ENCODE results near the gene ADGRL1.

Gene ADGRL1

DNA sequence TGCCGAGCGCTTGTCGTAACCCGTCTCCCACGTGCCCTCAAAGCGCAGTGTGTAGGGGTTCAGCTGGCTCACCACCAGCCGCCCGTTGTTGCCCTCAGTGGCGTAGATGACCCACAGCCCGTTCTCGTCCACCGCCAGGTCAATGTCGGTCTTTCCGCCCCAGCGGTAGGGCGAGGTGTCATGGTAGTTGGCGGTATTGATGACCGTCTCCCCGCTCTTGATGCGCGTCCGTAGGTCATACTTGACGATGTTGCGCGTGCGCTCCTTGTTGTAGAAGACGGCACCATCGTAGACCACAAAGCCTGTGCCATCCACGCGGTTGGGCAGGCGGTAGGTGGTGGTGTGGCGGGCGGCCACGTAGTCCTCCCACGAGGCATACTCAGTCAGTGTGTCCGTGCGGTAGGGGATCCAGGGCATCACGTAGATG lies 43.1 kb downstream of the ADGRL1 start:
- Histone ChIP-seq H3K27ac (ENCODE audit: poor library complexity, severe bottlenecking) (no peak overlapping the region), H3K27me3 (ENCODE audit: insufficient read depth, poor library complexity, severe bottlenecking) (no peaks in the 10 kb centered on the region), H3K4me3 (ENCODE audit: severe bottlenecking) (no peak overlapping the region), H3K9me3 (ENCODE audit: severe bottlenecking) (no peaks in the 10 kb centered on the region), H3K36me3 (ENCODE audit: low read depth) (no peaks in the 10 kb centered on the region), H3K4me1 (ENCODE audit: insufficient read depth, poor library complexity, severe bottlenecking) (no peaks in the 10 kb centered on the region)
- TF ChIP-seq, protein P1, sequence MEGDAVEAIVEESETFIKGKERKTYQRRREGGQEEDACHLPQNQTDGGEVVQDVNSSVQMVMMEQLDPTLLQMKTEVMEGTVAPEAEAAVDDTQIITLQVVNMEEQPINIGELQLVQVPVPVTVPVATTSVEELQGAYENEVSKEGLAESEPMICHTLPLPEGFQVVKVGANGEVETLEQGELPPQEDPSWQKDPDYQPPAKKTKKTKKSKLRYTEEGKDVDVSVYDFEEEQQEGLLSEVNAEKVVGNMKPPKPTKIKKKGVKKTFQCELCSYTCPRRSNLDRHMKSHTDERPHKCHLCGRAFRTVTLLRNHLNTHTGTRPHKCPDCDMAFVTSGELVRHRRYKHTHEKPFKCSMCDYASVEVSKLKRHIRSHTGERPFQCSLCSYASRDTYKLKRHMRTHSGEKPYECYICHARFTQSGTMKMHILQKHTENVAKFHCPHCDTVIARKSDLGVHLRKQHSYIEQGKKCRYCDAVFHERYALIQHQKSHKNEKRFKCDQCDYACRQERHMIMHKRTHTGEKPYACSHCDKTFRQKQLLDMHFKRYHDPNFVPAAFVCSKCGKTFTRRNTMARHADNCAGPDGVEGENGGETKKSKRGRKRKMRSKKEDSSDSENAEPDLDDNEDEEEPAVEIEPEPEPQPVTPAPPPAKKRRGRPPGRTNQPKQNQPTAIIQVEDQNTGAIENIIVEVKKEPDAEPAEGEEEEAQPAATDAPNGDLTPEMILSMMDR (IDR thresholded peaks at IDR 0.05; ENCODE audit: poor library complexity, severe bottlenecking) = no peak
- DNase-seq (ENCODE audit: low spot score) = no peak
- no peak for ATAC-seq (ENCODE audit: low read depth)

DNA sequence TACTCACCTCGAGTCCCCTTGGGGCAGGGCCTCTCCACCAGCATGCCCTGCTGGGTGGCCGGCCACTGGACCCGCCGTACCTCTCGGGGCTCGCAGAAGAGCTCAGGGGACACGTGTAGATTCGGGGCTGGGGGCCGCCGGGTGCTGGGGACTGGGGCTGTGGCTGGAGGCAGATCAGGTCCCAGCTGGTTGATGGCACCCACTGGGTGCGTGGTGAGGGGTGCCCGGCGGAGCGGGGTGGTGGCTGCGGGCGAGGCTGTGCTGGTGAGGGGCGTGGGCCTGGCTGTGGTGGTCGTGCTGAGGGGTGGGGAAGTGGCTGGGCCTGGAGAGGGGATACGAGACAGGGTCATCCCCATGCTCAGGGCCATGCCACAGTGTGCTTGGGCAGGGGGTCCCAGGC lies 44.7 kb downstream of the ADGRL1 start:
- no peaks in the 10 kb centered on the region for H3K4me1 ChIP-seq (ENCODE audit: insufficient read depth, poor library complexity, severe bottlenecking)
- TF ChIP-seq, protein P1 (IDR thresholded peaks at IDR 0.05; ENCODE audit: poor library complexity, severe bottlenecking) = no peak
- H3K9me3 ChIP-seq (ENCODE audit: severe bottlenecking) = no peaks in the 10 kb centered on the region
- H3K4me3 ChIP-seq (ENCODE audit: severe bottlenecking) = no peak overlapping the region
- no peaks in the 10 kb centered on the region for H3K36me3 ChIP-seq (ENCODE audit: low read depth)
- DNase-seq (ENCODE audit: low spot score) (no peak), ATAC-seq (ENCODE audit: low read depth) (no peak)
- H3K27ac ChIP-seq (ENCODE audit: poor library complexity, severe bottlenecking) = no peak overlapping the region
- no peaks in the 10 kb centered on the region for H3K27me3 ChIP-seq (ENCODE audit: insufficient read depth, poor library complexity, severe bottlenecking)

DNA sequence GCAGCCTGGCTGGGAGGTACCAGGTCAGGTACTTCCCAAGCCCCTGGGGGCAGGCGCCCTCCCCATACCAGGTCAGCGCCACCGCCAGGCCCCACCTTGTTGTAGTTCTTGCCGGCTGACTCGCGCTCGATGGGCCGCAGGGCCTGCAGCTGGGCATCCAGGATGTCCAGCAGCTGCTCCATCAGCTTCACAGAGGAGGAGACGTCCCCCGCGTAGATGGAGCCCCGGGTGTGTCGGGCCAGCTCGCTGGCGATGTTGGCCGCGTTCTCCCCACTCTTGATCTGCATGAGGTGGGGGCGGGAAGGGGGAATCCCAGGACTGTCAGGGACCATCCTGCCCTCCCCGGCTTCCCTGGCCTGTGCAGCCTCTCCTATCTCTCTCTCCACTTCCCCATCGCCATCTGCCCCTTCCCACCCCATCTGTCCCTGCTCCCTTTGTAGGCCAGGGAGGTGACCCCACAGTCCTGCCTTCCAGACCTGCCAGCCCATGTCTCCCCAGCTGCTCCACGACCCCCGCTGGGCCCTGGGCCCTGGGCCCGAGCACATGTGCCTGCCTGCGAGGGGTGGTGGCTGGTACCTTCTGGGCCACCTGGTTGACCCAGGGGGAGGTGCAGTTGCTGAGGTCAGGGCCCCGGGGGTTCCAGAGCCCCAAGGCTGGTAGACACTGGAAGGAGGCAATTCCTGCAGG lies 45.8 kb downstream of the ADGRL1 start:
- ATAC-seq (ENCODE audit: low read depth) (no peak), DNase-seq (ENCODE audit: low spot score) (no peak)
- Histone ChIP-seq H3K36me3 (ENCODE audit: low read depth) (no peaks in the 10 kb centered on the region), H3K27ac (ENCODE audit: poor library complexity, severe bottlenecking) (no peak overlapping the region), H3K27me3 (ENCODE audit: insufficient read depth, poor library complexity, severe bottlenecking) (no peaks in the 10 kb centered on the region), H3K4me3 (ENCODE audit: severe bottlenecking) (no peak overlapping the region), H3K9me3 (ENCODE audit: severe bottlenecking) (no peaks in the 10 kb centered on the region), H3K4me1 (ENCODE audit: insufficient read depth, poor library complexity, severe bottlenecking) (no peaks in the 10 kb centered on the region)
- TF ChIP-seq, protein P1 (IDR thresholded peaks at IDR 0.05; ENCODE audit: poor library complexity, severe bottlenecking) = no peak

DNA sequence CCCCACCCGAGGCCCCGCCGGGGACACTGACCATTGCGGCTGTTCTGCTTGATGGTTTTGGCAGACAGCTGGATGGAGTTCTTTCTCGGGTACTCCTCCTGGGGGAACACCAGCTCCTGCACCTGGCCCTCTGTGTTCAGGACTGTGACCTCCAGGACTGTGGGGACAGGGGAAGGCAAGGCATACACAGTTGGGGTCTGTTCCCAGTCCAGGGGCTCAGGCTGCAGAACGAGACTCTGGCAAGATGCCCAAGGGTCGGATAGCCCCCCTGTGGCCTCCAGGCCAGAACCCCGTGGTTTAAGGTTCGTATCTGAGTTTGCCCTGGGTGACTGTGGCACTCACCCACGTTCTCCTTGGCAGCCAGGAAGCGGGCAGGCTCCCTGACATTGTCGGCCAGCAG lies 46.9 kb downstream of the ADGRL1 start:
- H3K27ac ChIP-seq (ENCODE audit: poor library complexity, severe bottlenecking) = no peak overlapping the region
- H3K9me3 ChIP-seq (ENCODE audit: severe bottlenecking) = no peaks in the 10 kb centered on the region
- H3K4me3 ChIP-seq (ENCODE audit: severe bottlenecking) = no peak overlapping the region
- H3K36me3 ChIP-seq (ENCODE audit: low read depth) = no peaks in the 10 kb centered on the region
- TF ChIP-seq, protein P1 (IDR thresholded peaks at IDR 0.05; ENCODE audit: poor library complexity, severe bottlenecking) = no peak
- no peak for ATAC-seq (ENCODE audit: low read depth)
- no peak for DNase-seq (ENCODE audit: low spot score)
- H3K27me3 ChIP-seq (ENCODE audit: insufficient read depth, poor library complexity, severe bottlenecking) = no peaks in the 10 kb centered on the region
- H3K4me1 ChIP-seq (ENCODE audit: insufficient read depth, poor library complexity, severe bottlenecking) = no peaks in the 10 kb centered on the region

DNA sequence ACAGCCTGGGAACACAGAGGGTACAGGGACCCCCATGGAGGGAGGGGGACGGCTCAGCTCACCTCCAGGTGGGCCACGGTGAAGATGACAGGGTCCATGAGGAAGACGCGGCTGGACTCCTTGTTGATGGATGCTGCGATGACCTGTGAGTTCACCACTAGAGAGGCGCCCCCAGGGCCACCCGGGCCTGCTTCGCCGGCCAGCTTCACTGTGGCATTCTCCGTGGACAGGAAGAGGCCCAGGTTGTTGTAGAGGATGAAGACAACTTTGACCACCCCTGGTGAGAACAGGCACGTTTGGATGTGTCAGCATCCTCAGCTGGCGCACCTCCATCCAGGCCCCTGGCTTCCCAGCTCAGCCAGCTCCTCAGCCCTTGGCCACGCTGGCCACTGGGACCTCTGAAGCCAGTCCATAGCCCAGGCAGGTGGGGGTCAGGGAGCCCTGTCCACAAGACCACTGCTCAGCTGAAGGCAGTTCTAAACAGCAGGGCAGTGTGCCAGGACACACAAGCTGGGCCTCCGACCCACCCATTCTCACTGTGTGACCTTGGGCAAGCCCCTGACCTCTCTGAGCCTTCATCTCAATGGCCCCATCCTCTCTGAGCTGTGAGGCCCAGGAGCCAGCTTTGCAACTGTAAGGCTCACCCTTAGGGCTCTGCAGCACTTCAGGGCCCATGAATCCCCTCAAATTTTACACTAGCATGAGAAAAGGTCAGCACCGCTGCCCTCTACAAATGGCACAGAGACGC lies 47.5 kb downstream of the ADGRL1 start:
- Histone ChIP-seq H3K27me3 (ENCODE audit: insufficient read depth, poor library complexity, severe bottlenecking) (no peaks in the 10 kb centered on the region), H3K4me3 (ENCODE audit: severe bottlenecking) (no peak overlapping the region), H3K9me3 (ENCODE audit: severe bottlenecking) (no peaks in the 10 kb centered on the region), H3K36me3 (ENCODE audit: low read depth) (no peaks in the 10 kb centered on the region), H3K4me1 (ENCODE audit: insufficient read depth, poor library complexity, severe bottlenecking) (no peaks in the 10 kb centered on the region), H3K27ac (ENCODE audit: poor library complexity, severe bottlenecking) (no peak overlapping the region)
- no peak for ATAC-seq (ENCODE audit: low read depth)
- TF ChIP-seq, protein P1 (IDR thresholded peaks at IDR 0.05; ENCODE audit: poor library complexity, severe bottlenecking) = no peak
- no peak for DNase-seq (ENCODE audit: low spot score)
